Measurements from ENCODE around the gene GHRHR. TPM values are rescaled to one million over a fixed set of nuclear protein-coding genes. Genes with fewer than 3 reads are reported as not detected.

GHRHR gene
- total RNA-seq, 4 donors from 2014 or later, result not detected

DNA sequence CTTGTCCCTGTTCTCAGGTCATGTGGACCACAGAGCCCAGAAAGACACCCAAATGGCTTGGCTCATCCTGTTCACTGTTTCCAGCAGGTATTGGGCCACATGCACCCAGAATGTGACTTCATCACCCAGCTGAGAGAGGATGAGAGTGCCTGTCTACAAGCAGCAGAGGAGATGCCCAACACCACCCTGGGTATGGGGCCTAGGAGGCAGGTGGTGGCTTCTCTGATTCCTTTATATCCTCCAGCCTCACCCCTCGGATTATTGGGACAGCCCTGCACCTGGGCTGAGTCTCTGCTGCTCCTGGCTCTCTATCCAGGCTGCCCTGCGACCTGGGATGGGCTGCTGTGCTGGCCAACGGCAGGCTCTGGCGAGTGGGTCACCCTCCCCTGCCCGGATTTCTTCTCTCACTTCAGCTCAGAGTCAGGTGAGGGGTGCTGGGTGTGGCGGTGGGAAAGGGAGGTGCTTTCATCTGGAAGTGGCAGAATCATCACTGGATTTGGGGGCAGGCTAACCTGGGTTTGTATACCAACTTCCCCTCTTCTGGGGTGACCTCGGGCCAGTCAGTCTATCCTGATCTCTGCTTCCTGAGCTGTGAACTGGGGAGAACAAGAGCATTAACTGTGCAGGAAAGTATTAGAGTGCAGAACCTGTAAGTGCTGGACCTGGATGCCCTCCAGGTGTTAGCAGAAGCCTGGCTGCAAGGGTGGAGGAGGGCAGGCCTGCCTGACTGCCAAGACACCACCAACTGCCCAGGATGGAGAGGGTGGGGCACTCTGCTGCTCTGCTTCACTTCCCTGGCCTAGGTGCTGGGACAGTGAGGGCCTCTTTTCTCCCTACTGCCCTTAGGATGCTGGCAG, 5.2 kb downstream of the GHRHR start:
- WGBS, 2 donors, result 76 to 77% methylated on average over 4 to 7 of the region's 7 CpGs
- Histone ChIP-seq H3K27ac (no peak overlapping the region), H3K9me3 (no peaks in the 10 kb centered on the region), H3K36me3 (no peaks in the 10 kb centered on the region), H3K4me1 (no peaks in the 10 kb centered on the region), H3K27me3 (peaks cover 0 to 9% of the 10 kb centered on the region in 2 donors), H3K4me3 (no peak overlapping the region)
- DNase-seq (ENCODE audit: low spot score in 2 of 2), result no peak
- TF ChIP-seq POLR2A (IDR thresholded peaks at IDR 0.05) (no peak), EP300 (IDR thresholded peaks at IDR 0.05) (no peak)
- TF ChIP-seq, protein P1, sequence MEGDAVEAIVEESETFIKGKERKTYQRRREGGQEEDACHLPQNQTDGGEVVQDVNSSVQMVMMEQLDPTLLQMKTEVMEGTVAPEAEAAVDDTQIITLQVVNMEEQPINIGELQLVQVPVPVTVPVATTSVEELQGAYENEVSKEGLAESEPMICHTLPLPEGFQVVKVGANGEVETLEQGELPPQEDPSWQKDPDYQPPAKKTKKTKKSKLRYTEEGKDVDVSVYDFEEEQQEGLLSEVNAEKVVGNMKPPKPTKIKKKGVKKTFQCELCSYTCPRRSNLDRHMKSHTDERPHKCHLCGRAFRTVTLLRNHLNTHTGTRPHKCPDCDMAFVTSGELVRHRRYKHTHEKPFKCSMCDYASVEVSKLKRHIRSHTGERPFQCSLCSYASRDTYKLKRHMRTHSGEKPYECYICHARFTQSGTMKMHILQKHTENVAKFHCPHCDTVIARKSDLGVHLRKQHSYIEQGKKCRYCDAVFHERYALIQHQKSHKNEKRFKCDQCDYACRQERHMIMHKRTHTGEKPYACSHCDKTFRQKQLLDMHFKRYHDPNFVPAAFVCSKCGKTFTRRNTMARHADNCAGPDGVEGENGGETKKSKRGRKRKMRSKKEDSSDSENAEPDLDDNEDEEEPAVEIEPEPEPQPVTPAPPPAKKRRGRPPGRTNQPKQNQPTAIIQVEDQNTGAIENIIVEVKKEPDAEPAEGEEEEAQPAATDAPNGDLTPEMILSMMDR (IDR thresholded peaks at IDR 0.05), result no peak

DNA sequence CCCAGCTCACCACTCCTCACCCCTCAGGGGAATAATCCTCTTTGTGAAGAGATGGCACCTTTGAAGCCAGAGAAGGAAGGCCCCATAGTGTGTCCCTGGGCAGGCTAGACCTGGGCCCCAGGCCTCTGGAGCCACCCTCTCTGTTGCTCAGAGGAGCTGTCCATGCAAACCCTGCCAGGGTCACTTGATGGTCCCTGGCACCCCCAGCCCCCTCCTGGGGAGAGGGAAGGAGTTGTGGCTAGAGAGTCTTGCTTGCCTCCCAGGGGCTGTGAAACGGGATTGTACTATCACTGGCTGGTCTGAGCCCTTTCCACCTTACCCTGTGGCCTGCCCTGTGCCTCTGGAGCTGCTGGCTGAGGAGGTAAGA, 5.8 kb downstream of the GHRHR start:
- Histone ChIP-seq H3K9me3 (no peaks in the 10 kb centered on the region), H3K27ac (no peak overlapping the region), H3K4me3 (no peak overlapping the region), H3K4me1 (no peaks in the 10 kb centered on the region), H3K27me3 (peaks cover 0 to 9% of the 10 kb centered on the region in 2 donors), H3K36me3 (no peaks in the 10 kb centered on the region)
- no peak for TF ChIP-seq EP300 (IDR thresholded peaks at IDR 0.05)
- TF ChIP-seq, protein P1 (IDR thresholded peaks at IDR 0.05), result no peak
- no peak for TF ChIP-seq POLR2A (IDR thresholded peaks at IDR 0.05)
- no peak for DNase-seq (ENCODE audit: low spot score in 2 of 2)
- WGBS, 2 donors, result 100% methylated on average over 1 of the region's 1 CpG; no CpG with 5 or more reads in 1 of the 2 donors

DNA sequence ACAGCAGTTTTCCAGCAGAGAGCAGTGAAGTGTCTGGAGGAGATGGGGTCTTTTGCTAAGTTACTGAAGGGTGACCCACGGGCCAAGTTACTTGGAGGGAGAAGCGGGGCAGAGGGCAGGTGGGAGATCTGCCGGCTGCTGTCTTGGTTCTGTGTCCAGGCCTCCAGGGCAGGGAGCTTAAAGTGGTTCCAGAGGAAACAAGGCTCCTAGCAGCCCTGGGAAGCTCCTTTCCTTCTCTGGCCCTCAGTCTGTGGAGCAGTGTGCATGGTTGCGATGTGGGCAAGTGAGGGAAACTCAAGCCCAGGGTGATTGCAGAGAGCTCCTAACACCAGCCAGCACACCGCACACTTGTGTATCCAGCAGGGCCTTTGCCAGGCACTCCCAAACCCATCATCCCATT, 6.3 kb downstream of the GHRHR start:
- Histone ChIP-seq H3K9me3 (no peaks in the 10 kb centered on the region), H3K4me3 (no peak overlapping the region), H3K27ac (no peak overlapping the region), H3K4me1 (peaks cover 0 to 3% (median 0%) of the 10 kb centered on the region in 4 donors), H3K27me3 (peaks cover 0 to 9% of the 10 kb centered on the region in 2 donors), H3K36me3 (no peaks in the 10 kb centered on the region)
- no peak for DNase-seq (ENCODE audit: low spot score in 2 of 2)
- 92 to 95% methylated on average over 5 of the region's 5 CpGs for WGBS, 2 donors
- TF ChIP-seq POLR2A (IDR thresholded peaks at IDR 0.05) (no peak), EP300 (IDR thresholded peaks at IDR 0.05) (no peak)
- TF ChIP-seq, protein P1 (IDR thresholded peaks at IDR 0.05), result no peak

DNA sequence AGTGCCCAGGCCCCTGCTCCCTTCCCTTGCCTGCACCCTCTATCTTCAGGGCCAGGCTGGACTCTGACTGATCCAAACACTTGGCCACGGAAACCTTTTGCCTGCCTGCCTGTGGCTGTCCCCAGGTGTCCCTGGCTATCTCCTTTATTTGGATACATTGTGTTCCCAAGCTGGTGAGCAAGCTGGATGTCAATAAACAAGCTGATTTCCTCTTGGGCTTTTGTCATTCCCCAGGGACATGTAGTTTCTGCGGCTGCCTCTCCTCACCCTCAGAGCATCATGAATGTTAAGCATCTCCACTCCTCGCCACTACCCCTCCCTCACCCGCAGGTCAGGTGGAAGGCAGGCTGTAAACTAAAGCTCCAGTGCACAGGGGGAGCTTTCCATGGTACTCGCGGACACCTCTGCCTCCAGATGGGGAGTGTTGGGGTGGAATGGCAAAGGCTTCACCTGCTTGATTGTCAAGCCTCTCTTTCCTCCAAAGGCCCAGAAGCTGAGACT, 6.9 kb downstream of the GHRHR start:
- DNase-seq (ENCODE audit: low spot score in 2 of 2), result no peak
- no peaks in the 10 kb centered on the region for H3K9me3 ChIP-seq
- TF ChIP-seq POLR2A (IDR thresholded peaks at IDR 0.05) (no peak), EP300 (IDR thresholded peaks at IDR 0.05) (no peak)
- TF ChIP-seq, protein P1 (IDR thresholded peaks at IDR 0.05), result no peak
- H3K27ac ChIP-seq, result no peak overlapping the region
- peaks cover 0 to 6% (median 0%) of the 10 kb centered on the region in 4 donors for H3K4me1 ChIP-seq
- H3K4me3 ChIP-seq, result no peak overlapping the region
- H3K36me3 ChIP-seq, result no peaks in the 10 kb centered on the region
- WGBS, 2 donors, result 41 to 42% methylated on average over 6 of the region's 6 CpGs
- peaks cover 0 to 9% of the 10 kb centered on the region in 2 donors for H3K27me3 ChIP-seq

DNA sequence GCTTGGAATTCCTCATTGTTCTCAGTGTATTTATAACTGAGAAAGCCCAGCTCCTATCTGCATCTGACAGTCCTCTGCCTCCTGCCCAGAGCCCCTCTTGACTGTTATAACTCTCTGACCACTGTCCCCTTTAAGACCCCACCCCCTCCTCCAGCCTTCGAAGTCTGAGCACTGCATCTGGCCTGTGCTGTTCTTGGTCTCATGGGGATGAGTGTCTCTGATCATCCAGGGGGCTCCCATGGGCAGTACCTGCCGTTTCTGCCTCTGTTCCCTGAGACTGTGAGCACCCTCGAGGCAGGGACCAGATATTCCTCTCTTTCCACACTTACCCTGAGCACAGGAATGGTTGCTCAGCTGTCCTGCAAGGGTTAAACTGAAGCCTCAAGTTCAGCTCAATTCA, 7.7 kb downstream of the GHRHR start:
- Histone ChIP-seq H3K4me3 (no peak overlapping the region), H3K27ac (no peak overlapping the region), H3K36me3 (no peaks in the 10 kb centered on the region), H3K9me3 (no peaks in the 10 kb centered on the region), H3K4me1 (peaks cover 0 to 6% (median 0%) of the 10 kb centered on the region in 4 donors), H3K27me3 (peaks cover 0 to 9% of the 10 kb centered on the region in 2 donors)
- no peak for TF ChIP-seq POLR2A (IDR thresholded peaks at IDR 0.05)
- TF ChIP-seq EP300 (IDR thresholded peaks at IDR 0.05), result no peak
- TF ChIP-seq, protein P1 (IDR thresholded peaks at IDR 0.05), result no peak
- WGBS, 2 donors, result 35 to 42% methylated on average over 3 of the region's 3 CpGs
- DNase-seq (ENCODE audit: low spot score in 2 of 2), result no peak
